Upper lobe of left lung (tissue), 4 donors: Measurements from ENCODE around the gene TTC12.

Experiments
- CTCF ChIP-seq, 6 experiments: fragments of 450-650 bp in 4 of 6; fragments of 200-600 bp in 2 of 6; sonication (generic) in 2 of 6; IDR thresholded peaks; one replicate each; pipeline ENCODE4 v1.5.1; 2016 to 2019; ENCODE audit warnings: antibody characterized with exemption in 6 of 6
- POLR2A ChIP-seq, 4 donors: fragments of 450-650 bp; IDR thresholded peaks; one replicate each; pipeline ENCODE4 v1.5.1; 2016 to 2017; ENCODE audit warnings: antibody characterized with exemption in 4 of 4, mild to moderate bottlenecking in 2 of 4

GRCh38 chr11:113319085-113319484 is 4.7 kb downstream of the TTC12 start:
- TF ChIP-seq CTCF (IDR thresholded peaks at IDR 0.05) (no peak), POLR2A (IDR thresholded peaks at IDR 0.05) (no peak)
